ENCODE results near the gene USP7.

Gene USP7

DNA sequence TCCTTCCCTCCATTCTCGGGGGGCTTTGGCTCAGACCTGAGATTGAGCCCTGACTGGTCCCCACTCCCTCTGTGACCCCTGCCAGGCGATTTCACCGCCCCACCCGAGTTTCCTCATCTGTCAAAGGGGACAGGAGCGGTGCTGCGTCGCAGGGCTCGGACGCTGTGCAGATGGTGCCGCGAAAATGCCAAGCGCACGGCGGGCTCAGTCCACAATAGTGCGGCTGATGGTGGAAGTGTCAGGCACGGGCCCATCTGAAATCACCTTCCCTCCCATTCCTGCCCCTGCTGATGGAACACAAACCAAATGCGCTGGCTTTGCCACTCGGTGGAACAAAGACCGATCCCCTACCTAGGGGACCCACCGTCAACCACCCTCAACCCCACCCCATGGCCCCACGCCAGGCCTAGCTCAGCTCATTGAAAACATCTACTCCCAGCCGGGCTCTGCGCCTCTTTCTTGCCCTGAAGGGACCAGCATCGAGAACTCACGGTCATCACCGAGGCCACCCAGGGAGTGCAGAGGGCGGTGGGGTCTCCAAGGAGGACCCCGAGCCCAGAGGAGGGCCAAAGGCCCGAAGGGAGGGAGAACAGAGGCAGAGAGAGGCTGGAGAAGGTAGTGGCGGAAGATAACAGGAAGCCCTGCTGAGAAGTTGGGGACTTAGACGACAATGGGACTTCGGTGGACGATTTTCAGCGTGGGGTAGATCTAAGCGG is 96.3 kb downstream of the USP7 start:
- H3K27ac ChIP-seq, result peak overlapping the region; percentile 80
- TF ChIP-seq ZFX (IDR thresholded peaks at IDR 0.05; ENCODE audit: borderline replicate concordance), result no peak
- TF ChIP-seq CTCF (IDR thresholded peaks at IDR 0.05), result no peak

GRCh38 chr16:8866884-8867215 is 96.9 kb downstream of the USP7 start:
- H3K27ac ChIP-seq, result no peak overlapping the region
- TF ChIP-seq ZFX (IDR thresholded peaks at IDR 0.05; ENCODE audit: borderline replicate concordance) (no peak), CTCF (IDR thresholded peaks at IDR 0.05) (no peak)

DNA sequence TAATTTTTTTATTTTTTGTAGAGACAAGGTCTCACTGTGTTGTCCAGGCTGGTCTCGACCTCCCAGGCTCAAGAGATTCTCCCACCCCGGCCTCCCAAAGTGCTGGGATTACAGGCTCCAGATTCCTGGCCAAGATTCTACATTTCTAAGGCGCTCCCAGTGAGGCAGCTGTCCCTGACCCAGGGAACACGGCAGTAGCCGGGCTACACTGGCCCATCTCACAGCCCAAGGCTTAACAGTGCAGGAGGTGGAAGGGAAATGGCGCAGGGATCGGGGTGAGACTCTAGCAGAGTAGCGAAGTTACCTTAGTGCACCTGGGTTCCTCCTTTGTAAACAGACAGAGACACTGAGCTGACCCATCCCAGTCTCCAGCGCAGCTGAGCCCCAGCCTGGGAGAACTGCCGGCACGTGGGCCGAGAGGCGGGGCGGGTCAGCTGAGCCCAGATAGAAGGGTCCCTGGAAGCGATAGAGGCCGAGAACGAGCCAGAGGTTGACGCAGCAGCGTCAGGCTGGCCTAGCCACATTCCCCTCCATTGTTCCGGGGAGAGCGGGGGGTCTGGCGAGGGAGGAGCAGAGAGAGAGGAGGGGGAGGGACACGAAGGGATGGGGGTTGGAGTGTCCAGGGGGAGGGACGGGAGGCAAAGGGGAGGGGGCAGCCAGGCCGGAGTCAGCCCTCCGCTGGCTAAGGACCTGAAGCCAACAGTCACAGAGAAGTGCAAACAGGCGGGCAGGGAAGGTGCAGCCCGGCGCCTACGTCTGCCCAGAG is 97.4 kb downstream of the USP7 start:
- H3K27ac ChIP-seq, result no peak overlapping the region
- TF ChIP-seq CTCF (IDR thresholded peaks at IDR 0.05) (no peak), ZFX (IDR thresholded peaks at IDR 0.05; ENCODE audit: borderline replicate concordance) (no peak)

DNA sequence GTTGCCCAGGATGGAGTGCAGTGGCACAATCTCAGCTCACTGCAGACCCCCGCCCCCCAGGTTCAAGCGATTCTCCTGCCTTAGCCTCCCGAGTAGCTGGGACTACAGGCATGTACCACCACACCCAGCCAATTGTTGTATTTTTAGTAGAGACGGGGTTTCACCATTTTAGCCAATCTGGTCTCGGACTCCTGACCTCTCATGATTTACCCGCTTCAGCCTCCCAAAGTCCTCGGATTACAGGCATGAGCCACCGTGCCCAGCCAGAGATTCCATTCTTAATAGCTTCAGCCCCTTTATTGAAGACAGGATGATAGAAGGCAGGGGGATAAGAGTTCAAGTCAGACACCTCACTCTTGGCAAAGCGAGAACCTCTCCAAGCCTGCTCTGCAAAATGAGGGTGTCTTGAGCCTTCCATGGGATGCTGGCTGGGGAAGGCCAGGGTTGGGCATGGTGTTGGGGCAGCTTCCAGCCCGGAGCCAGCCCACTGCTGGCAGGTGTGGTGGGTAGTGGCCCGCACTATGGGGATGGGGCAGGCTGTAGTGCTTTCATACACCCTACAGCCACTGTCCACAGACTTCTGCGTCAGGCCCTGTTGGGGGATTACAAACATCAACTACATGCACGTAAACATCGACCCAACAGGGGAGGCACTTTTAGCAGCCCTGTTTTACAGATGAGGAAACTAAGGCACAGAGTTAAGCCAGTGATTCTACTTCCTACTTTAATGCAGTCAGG is 98.4 kb downstream of the USP7 start:
- TF ChIP-seq CTCF (IDR thresholded peaks at IDR 0.05) (no peak), ZFX (IDR thresholded peaks at IDR 0.05; ENCODE audit: borderline replicate concordance) (no peak)
- H3K27ac ChIP-seq, result peak overlapping the region; percentile 46; the same call in 1 of the 2 replicates

DNA sequence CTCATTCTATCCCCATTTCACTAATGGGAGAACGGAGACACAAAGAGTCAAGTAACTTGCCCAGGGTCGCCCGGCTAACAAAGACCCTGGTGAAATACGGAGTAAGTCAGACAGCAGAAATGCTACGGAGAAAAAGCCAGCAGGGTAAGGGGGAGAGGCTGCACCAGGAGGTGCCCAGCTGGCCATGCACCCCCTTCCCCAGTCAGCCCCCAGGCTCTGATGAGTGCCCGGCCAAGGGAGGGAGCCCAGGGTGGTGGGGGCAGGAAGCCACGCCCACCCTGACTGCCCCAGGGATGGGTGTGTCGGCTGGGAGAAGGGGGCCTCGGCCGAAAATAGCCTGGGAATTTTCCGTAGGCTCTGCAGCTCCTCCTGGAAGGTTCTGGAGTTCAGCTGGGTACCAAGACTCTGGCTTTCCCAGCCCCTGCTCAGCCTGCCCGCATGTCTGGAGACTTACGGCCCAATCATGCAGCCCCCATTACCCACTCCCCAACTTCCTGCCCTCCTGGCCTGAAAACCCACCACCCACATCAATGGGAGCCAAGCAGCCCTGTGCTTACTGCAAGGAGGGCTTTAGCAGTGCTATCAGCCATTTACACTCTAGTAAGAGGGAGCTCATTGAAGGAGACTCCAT is 99.1 kb downstream of the USP7 start:
- H3K27ac ChIP-seq, result peak overlapping the region; percentile 46

More for the DNA sequence above, 99.1 kb downstream of the USP7 start:
- TF ChIP-seq ZFX (IDR thresholded peaks at IDR 0.05; ENCODE audit: borderline replicate concordance), result no peak
- no peak for TF ChIP-seq CTCF (IDR thresholded peaks at IDR 0.05)

Data from 22Rv1 (cell line).